HEK293 (cell line): ENCODE data around the gene SLC38A10.

Experiments
- CTCF ChIA-PET: fragments of 350-600 bp; formaldehyde crosslinking; extraction: SDS; loops from one replicate; lab custom pipeline; 2021; ENCODE audit warnings: antibody characterized with exemption; lab: Yijun Ruan, JAX
- POLR2A ChIA-PET: fragments of 300-600 bp; formaldehyde crosslinking; extraction: SDS; loops from one replicate; lab custom pipeline; 2020; ENCODE audit warnings: antibody characterized with exemption, inconsistent platforms; lab: Yijun Ruan, JAX
- H3K27ac ChIP-seq: fragments of 200-500 bp; sonication (Bioruptor generic); 2 replicates; pipeline ENCODE4 v1.5.1; 2014; ENCODE audit warnings: low read depth, low read length, control low read depth, inconsistent platforms; ENCODE audit errors: extremely low read depth
- H3K36me3 ChIP-seq, 2 experiments: fragments of 200-500 bp in 1 of 2; sonication (Bioruptor generic) in 1 of 2; 1 replicate in 1 of 2; 2 replicates in 1 of 2; pipeline ENCODE4 v1.5.1; 2014 to 2017; ENCODE audit warnings: inconsistent platforms in 2 of 2, low read length in 2 of 2; ENCODE audit not compliant: control insufficient read depth in 2 of 2, insufficient read depth in 1 of 2
- H3K4me1 ChIP-seq: fragments of 200-500 bp; sonication (Bioruptor generic); 2 replicates; pipeline ENCODE4 v1.5.1; 2014; ENCODE audit warnings: mild to moderate bottlenecking, low read length, inconsistent platforms; ENCODE audit not compliant: control insufficient read depth, insufficient read depth
- H3K4me3 ChIP-seq: 2 replicates; pipeline ENCODE4 v1.5.1; 2011; ENCODE audit warnings: low read depth, mild to moderate bottlenecking, control low read depth, low read length, moderate library complexity
- H3K9me3 ChIP-seq: fragments of 200-500 bp; sonication (Bioruptor generic); 2 replicates; pipeline ENCODE4 v1.5.1; 2014; ENCODE audit warnings: low read depth, low read length, inconsistent platforms; ENCODE audit not compliant: control insufficient read depth, insufficient read depth
- BCL11A ChIP-seq: fragments of 450-650 bp; formaldehyde crosslinking; IDR thresholded peaks from 2 replicates; pipeline ENCODE4 v1.5.1; 2016; ENCODE audit warnings: low read depth, missing biosample characterization, missing genetic modification characterization
- GLIS1 ChIP-seq: fragments of 450-650 bp; formaldehyde crosslinking; IDR thresholded peaks from 2 replicates; pipeline ENCODE4 v1.5.1; 2016; ENCODE audit warnings: missing biosample characterization, missing genetic modification characterization
- HOXD13 ChIP-seq: sonication (generic); formaldehyde crosslinking; IDR thresholded peaks from 2 replicates; pipeline ENCODE4 v1.8.0; 2022; ENCODE audit warnings: missing genetic modification reagents, borderline replicate concordance
- SCRT2 ChIP-seq: fragments of 450-650 bp; formaldehyde crosslinking; IDR thresholded peaks from 2 replicates; pipeline ENCODE4 v1.5.1; 2016; ENCODE audit warnings: missing biosample characterization, missing genetic modification characterization
- SETDB1 ChIP-seq: IDR thresholded peaks from one replicate; pipeline ENCODE4 v1.6.1; 2017; ENCODE audit warnings: mild to moderate bottlenecking, low read length, moderate library complexity, mixed read lengths; ENCODE audit not compliant: insufficient read length
- ZBTB1 ChIP-seq: fragments of 450-650 bp; formaldehyde crosslinking; IDR thresholded peaks from 2 replicates; pipeline ENCODE4 v1.5.1; 2016; ENCODE audit warnings: missing biosample characterization, missing genetic modification characterization
- ZIC2 ChIP-seq: fragments of 450-650 bp; formaldehyde crosslinking; IDR thresholded peaks from 2 replicates; pipeline ENCODE4 v1.5.1; 2016; ENCODE audit warnings: missing biosample characterization, missing genetic modification characterization
- ZNF114 ChIP-seq: fragments of 450-650 bp; formaldehyde crosslinking; IDR thresholded peaks from 2 replicates; pipeline ENCODE4 v1.5.0; 2017; ENCODE audit warnings: missing biosample characterization, missing genetic modification characterization
- ZNF311 ChIP-seq: fragments of 450-650 bp; formaldehyde crosslinking; IDR thresholded peaks from 2 replicates; pipeline ENCODE4 v1.5.1; 2017; ENCODE audit warnings: missing biosample characterization, missing genetic modification characterization, borderline replicate concordance
- ZNF596 ChIP-seq: fragments of 450-650 bp; IDR thresholded peaks from 2 replicates; pipeline ENCODE4 v1.5.0; 2018; ENCODE audit warnings: missing biosample characterization, mild to moderate bottlenecking, missing genetic modification characterization, moderate library complexity
- ZNF610 ChIP-seq: fragments of 450-650 bp; formaldehyde crosslinking; IDR thresholded peaks from 2 replicates; pipeline ENCODE4 v1.5.1; 2016; ENCODE audit warnings: missing biosample characterization, missing genetic modification characterization, borderline replicate concordance
- ZNF626 ChIP-seq: fragments of 450-650 bp; sonication (Bioruptor Pico); formaldehyde crosslinking; IDR thresholded peaks from 2 replicates; pipeline ENCODE4 v1.5.1; 2018; ENCODE audit warnings: missing biosample characterization, missing genetic modification characterization, inconsistent platforms
- ZSCAN23 ChIP-seq: fragments of 450-650 bp; formaldehyde crosslinking; IDR thresholded peaks from 2 replicates; pipeline ENCODE4 v1.5.1; 2016; ENCODE audit warnings: missing biosample characterization, missing genetic modification characterization
- TF ChIP-seq, protein P1 (sequence below): fragments of 450-650 bp; formaldehyde crosslinking; IDR thresholded peaks from 2 replicates; pipeline ENCODE4; 2016; ENCODE audit warnings: missing biosample characterization, missing genetic modification characterization
- TF ChIP-seq, protein P2 (sequence below): fragments of 450-650 bp; formaldehyde crosslinking; conservative IDR thresholded peaks from 2 replicates; pipeline ENCODE4 v1.5.1; 2016; ENCODE audit warnings: low read depth, missing biosample characterization, missing genetic modification characterization

The SLC38A10 gene

DNA sequence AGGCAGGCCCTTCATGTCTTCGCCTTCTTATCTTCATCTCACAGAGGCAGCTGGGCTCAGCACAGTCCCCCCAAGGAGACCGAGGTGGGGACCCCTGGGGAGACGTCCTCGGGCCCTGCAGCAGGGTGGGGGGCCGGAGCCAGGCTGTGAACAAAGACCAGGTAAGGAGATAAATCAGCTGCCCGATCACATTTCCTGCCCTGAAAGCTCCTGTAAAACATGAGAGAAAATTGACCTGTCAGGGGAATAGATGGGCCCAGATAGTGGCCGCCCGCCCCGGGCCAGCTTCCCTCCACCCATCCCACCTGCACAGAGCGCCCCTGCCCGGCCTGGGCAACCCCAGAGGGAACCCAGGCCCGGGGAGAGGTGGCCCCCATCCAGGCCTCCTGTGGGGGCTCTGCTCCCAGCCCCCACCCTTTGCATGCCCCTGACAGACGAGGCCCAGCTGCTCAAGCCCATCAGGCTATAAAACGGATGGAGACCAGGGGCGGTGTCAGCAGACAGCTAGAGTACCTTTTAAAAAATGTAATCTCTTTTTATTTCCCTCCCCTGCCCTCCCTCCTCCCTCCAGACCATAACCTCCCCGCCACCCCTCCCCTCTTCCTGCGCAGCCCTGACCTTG is 18.8 kb upstream of the SLC38A10 start:
- Histone ChIP-seq H3K4me3 (no peak overlapping the region), H3K36me3 (no peaks in the 10 kb centered on the region), H3K4me1 (peaks cover 3% of the 10 kb centered on the region; the same call in 1 of the 2 replicates), H3K9me3 (no peaks in the 10 kb centered on the region), H3K27ac (no peak overlapping the region)
- ChIA-PET POLR2A (interaction anchor here (1.1 to 1.4 kb wide), 4 partner anchors 9 to 81 kb away, joined by 3 to 5 read pairs (median 4); partner anchors contain the start of gene BAHCC1), CTCF (interaction anchor here (1.0 to 1.4 kb wide), 3 partner anchors 9 to 212 kb away, joined by 3 to 4 read pairs (median 3); no protein-coding TSS in a partner anchor)
- TF ChIP-seq ZNF114 (no peak), ZBTB1 (tag by site-specific recombination) (no peak), ZNF311 (tag by site-specific recombination) (no peak), ZSCAN23 (tag by site-specific recombination) (no peak), SETDB1 (peak; percentile 21), GLIS1 (tag by site-specific recombination) (0 out of 2 replicates have a peak, but pooled peaks have one; percentile 27), ZNF596 (tag by site-specific recombination) (no peak)
- TF ChIP-seq, protein P1, sequence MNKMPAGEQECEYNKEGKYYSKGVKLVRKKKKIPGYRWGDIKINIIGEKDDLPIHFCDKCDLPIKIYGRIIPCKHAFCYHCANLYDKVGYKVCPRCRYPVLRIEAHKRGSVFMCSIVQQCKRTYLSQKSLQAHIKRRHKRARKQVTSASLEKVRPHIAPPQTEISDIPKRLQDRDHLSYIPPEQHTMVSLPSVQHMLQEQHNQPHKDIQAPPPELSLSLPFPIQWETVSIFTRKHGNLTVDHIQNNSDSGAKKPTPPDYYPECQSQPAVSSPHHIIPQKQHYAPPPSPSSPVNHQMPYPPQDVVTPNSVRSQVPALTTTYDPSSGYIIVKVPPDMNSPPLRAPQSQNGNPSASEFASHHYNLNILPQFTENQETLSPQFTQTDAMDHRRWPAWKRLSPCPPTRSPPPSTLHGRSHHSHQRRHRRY (tag by site-specific recombination): no peak

DNA sequence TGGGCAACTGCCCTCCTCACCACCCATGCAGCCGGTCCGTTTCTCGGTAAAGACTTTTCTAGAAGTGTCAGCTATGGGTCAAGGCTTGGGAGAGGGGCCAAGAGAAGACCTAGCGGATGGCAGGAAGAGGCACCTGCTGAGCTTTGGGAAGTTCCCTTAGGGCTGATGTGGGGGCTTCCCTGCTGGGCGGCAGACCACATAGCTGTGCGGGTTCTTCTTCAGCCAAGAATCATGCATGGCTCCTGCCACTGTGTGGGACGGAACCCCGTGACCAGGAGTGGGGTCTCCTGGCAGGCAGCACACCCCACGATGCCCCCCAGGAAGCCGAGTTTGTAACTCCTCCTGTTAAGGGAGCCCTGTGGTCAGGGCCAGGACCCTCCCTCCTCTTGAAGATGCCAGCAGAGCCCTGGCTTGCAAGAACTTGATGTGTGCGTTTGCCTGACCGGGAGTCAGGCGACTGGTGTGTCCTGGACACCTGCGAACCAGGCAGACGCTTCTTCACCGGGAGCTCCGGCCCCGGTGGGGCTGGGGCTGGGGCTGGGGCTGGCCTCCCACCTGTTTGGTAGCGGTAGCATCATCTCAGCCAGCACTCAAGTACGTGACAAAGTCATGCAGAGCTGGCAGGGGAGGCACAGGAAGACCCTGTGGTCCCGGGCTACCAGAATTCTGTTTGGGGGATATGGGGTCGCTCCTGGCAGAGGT is 17.7 kb upstream of the SLC38A10 start:
- no peaks in the 10 kb centered on the region for H3K36me3 ChIP-seq
- no peak overlapping the region for H3K4me3 ChIP-seq
- ChIA-PET POLR2A (interaction anchor here (0.9 to 1.4 kb wide), 4 partner anchors 17 to 82 kb away, joined by 3 to 5 read pairs (median 3); partner anchors contain the start of gene BAHCC1), CTCF (interaction anchor here (0.7 to 1.0 kb wide), 2 partner anchors 8 to 21 kb away, joined by 3 read pairs; no protein-coding TSS in a partner anchor)
- H3K4me1 ChIP-seq: peaks cover 3% of the 10 kb centered on the region; the same call in 1 of the 2 replicates
- no peak overlapping the region for H3K27ac ChIP-seq
- TF ChIP-seq ZIC2 (tag by site-specific recombination) (peak; percentile 94), SETDB1 (no peak), SCRT2 (tag by site-specific recombination) (0 out of 2 replicates have a peak, but pooled peaks have one; percentile 11)
- H3K9me3 ChIP-seq: no peaks in the 10 kb centered on the region

DNA sequence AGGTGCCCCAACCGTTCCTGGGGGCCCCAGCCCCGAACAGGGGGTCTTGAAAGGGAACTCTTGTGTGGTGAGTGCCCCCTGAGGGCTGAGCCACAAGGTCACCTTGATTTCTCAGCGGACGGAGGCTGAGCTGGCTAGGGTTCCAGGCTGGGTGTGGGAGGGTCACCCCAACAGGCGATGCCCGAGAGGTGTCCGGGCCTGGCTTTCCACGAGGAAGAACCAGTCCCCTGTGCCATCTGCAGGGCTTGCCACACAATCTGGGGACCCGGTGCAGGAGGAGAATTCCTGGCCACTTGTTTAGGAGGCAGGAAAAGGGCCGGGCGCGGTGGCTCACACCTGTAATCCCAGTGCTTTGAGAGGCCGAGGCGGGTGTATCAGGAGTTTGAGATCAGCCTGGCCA is 16.8 kb upstream of the SLC38A10 start:
- no peaks in the 10 kb centered on the region for H3K9me3 ChIP-seq
- no peak overlapping the region for H3K4me3 ChIP-seq
- no peaks in the 10 kb centered on the region for H3K36me3 ChIP-seq
- ChIA-PET POLR2A (interaction anchor here (0.5 to 1.0 kb wide), 3 partner anchors 18 to 71 kb away, joined by 3 read pairs; no protein-coding TSS in a partner anchor), CTCF (interaction anchor here (0.7 kb wide), 1 partner anchor 21 kb away, joined by 3 read pairs; no protein-coding TSS in a partner anchor)
- no peak overlapping the region for H3K27ac ChIP-seq
- TF ChIP-seq ZNF610 (tag by site-specific recombination) (no peak), ZNF626 (tag by site-specific recombination) (no peak), HOXD13 (no peak), BCL11A (tag by site-specific recombination) (no peak)
- TF ChIP-seq, protein P2, sequence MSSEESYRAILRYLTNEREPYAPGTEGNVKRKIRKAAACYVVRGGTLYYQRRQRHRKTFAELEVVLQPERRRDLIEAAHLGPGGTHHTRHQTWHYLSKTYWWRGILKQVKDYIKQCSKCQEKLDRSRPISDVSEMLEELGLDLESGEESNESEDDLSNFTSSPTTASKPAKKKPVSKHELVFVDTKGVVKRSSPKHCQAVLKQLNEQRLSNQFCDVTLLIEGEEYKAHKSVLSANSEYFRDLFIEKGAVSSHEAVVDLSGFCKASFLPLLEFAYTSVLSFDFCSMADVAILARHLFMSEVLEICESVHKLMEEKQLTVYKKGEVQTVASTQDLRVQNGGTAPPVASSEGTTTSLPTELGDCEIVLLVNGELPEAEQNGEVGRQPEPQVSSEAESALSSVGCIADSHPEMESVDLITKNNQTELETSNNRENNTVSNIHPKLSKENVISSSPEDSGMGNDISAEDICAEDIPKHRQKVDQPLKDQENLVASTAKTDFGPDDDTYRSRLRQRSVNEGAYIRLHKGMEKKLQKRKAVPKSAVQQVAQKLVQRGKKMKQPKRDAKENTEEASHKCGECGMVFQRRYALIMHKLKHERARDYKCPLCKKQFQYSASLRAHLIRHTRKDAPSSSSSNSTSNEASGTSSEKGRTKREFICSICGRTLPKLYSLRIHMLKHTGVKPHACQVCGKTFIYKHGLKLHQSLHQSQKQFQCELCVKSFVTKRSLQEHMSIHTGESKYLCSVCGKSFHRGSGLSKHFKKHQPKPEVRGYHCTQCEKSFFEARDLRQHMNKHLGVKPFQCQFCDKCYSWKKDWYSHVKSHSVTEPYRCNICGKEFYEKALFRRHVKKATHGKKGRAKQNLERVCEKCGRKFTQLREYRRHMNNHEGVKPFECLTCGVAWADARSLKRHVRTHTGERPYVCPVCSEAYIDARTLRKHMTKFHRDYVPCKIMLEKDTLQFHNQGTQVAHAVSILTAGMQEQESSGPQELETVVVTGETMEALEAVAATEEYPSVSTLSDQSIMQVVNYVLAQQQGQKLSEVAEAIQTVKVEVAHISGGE (tag by site-specific recombination): no peak
- H3K4me1 ChIP-seq: peaks cover 3% of the 10 kb centered on the region; the same call in 1 of the 2 replicates
